Measurements from ENCODE around the gene TRIM73. TPM values are rescaled to one million over a fixed set of nuclear protein-coding genes. Genes with fewer than 3 reads are reported as not detected.
"Not testable (repeated sequence)": the region's sequence is repeated elsewhere in the genome, so short reads cannot be mapped to it uniquely, and the experiment has no call there.

Gene TRIM73
- total RNA-seq = 0.35 and 1.2 TPM in 2 replicates

- DNase-seq (ENCODE audit: low read depth) = not testable (repeated sequence)
Measured at GRCh38 chr7:75395329-75395728, at the start of gene TRIM73. Gene TRIM73, plus strand, starts transcription at chr7:75395629. Its CDS starts 3,305 bp downstream, at chr7:75398934.

- not testable (repeated sequence) for DNase-seq (ENCODE audit: low read depth)
Measured at GRCh38 chr7:75358671-75359541, 36.5 kb upstream of the TRIM73 start.

DNA sequence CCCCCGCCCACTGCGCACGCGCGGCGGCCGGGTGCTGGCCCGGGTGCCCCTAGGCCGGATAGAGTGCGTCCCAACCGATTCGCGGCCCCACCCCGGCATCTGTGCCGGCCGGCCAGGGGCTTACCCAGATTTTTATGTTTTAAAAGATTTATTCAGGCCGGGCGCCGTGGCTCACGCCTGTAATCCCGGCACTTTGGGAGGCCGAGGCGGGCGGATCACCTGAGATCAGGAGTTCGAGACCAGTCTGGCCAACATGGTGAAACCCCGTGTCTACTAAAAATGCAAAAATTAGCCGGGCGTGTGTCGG lies 35.9 kb upstream of the TRIM73 start:
- not testable (repeated sequence) for DNase-seq (ENCODE audit: low read depth)

DNA sequence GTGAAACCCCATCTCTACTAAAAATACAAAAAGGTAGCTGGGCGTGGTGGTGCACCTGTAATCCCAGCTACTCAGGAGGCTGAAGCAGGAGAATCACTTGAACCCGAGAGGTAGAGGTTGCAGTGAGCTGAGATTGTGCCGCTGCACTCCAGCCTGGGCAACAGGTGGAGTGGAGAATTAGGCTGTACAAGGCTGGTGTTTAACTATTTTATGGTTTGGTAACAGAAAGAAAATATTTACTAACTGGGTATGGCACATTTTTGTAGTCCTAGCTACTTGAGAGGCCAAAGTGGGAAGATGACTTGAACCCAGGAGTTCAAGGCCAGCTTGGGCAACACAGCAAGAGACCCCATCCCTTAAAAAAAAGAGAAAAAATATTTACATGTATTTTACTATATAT lies 31.4 kb upstream of the TRIM73 start:
- DNase-seq (ENCODE audit: low read depth) = not testable (repeated sequence)

DNA sequence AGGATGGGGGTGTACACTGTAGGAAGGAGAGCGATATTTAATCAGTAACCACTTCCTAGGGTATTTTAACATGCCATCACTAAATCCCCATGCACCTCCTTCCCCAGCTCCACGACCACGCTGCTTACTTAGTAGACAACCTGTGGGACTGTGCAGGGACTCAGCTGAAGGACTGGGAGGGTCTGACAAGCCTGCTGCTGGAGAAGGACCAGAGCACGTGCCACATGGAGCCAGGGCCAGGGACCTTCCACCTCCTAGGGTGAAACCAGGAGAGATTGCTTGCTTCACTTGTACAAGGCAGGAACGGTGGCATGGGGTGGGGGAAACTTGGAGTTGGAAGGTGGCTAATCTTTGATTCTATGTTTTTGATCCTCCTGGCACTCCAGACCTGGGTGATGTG lies 28.8 kb upstream of the TRIM73 start:
- not testable (repeated sequence) for DNase-seq (ENCODE audit: low read depth)

- DNase-seq (ENCODE audit: low read depth) = not testable (repeated sequence)
Measured at GRCh38 chr7:75367313-75367712, 28.1 kb upstream of the TRIM73 start.

DNA sequence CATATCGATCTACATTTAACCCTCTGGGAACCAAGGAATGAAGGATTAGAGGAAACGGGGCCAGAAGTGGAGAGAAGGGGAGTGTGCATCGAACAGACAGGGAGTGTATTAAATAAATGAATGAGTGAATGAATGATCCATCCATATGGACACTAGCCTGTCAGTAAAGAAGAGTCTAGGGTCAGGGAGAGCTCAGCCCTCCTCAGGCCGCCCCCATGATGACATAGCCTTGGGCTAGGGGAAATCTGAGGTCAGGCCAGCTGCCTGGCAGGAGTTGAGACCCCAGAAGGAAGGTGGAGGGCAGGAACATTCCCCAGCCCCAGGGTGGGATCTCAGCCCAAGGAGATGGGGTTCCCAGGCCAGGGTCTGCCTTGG lies 21.3 kb upstream of the TRIM73 start:
- DNase-seq (ENCODE audit: low read depth) = not testable (repeated sequence)

DNA sequence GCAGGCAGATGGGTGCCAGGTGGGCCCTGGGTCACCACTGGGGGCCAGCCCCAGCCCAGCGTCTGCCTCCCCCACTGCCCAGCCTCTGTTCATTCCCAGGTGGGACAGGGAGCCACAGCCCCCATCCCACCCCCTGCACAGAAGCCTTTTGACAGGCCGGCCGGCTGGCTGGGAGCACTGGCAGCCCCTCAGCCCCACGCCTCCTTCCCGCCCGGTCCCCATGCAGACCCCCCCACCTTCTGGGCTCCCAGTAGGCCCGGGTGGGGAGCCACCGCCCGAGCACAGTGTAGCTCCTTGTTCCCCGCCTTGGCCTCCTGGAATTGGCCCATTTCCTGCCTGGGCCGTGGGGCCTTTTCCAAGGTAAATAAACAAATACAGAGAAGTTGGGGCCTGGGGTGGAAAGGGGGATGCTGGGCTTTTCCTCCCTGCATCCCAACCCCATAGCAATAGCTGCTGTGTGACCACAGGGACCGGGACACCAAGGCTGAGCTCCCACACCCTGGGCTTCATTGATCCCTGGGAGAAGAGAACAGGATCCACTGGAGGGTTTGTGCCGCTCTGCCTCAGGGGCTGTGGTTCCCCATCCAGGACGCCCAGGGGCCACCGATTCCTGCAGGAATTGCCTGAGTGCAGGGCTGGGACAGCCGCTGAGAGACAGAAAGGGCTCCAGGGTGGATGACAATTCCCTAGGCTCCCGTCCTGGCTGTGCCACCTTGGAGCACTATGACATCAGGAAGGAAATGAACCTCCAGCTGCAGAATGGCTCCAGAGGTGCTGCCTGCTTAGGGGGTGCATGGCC lies 20.7 kb upstream of the TRIM73 start:
- DNase-seq (ENCODE audit: low read depth) = not testable (repeated sequence)

GRCh38 chr7:75393194-75393593 lies 2.2 kb upstream of the TRIM73 start:
- not testable (repeated sequence) for DNase-seq (ENCODE audit: low read depth)

DNA sequence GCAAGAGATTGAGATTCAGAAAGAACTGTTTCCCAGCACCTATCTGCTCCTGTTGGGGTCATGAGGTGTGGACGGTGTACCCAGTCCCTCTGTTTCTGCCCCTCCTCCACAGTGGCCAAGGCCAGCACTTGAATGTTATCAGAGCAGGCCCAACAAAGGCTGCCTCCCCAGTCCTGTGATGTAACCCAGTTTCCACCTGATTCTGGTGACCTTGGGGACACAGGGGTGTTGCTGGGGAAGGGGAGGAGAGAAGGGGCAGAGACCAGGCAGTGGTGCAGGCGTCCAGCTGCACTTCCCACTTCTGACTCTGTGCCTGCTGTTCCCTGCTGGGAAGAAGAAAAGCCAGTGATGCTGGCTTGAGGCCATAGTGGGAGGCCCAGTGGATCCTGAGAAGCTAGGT lies 2.4 kb downstream of the TRIM73 start:
- not testable (repeated sequence) for DNase-seq (ENCODE audit: low read depth)

DNA sequence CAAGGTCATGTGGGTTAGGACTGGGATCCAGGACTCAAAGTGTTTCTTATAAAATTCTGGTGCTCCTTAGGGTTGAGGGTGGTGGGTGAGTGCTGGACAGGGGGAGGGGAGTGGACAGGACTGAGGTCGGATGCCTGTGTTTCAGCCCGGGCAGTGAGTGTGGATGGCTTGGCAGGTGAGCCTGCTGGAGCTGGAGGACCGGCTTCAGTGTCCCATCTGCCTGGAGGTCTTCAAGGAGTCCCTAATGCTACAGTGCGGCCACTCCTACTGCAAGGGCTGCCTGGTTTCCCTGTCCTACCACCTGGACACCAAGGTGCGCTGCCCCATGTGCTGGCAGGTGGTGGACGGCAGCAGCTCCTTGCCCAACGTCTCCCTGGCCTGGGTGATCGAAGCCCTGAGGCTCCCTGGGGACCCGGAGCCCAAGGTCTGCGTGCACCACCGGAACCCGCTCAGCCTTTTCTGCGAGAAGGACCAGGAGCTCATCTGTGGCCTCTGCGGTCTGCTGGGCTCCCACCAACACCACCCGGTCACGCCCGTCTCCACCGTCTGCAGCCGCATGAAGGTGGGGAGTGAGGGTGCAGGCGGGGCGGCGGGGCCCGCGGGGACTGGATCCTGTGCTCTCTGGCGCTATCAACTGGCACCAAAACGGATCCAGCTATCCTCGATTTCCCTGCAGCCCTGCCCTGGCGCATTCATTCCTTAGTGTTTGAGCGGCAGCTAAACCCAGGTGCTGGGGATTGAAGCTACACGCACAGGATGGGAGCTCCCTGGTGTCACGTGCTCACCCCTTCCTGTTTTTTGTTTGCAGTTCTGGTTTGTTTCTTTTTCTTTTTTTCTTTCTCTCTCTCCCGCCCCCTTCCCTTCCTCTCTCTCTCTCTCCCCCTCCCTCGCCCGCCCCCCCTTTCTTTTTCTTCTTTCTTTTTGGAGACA lies 3.6 kb downstream of the TRIM73 start:
- not testable (repeated sequence) for DNase-seq (ENCODE audit: low read depth)

DNA sequence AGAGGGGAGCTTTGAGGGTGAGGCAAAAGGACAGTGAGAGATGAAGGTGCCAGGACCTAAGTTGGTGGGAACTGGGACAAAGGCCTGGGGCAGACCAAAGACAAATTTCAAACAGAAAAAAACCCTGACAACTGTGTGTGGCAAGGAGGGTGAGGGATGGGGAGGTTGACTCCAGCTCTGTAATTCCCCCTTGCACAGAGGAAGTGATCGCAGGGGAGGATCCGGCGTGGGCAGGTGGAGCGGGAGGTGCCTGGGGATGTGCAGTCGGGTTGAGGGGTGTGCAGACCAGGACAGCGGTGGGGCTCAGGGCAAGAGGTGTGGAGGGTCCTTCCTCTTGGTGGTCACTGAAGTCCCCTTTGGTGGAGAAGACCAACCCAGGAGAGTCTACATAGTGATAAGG lies 5.1 kb downstream of the TRIM73 start:
- not testable (repeated sequence) for DNase-seq (ENCODE audit: low read depth)

GRCh38 chr7:75403455-75404443 lies 8.3 kb downstream of the TRIM73 start:
- DNase-seq (ENCODE audit: low read depth) = not testable (repeated sequence)

DNA sequence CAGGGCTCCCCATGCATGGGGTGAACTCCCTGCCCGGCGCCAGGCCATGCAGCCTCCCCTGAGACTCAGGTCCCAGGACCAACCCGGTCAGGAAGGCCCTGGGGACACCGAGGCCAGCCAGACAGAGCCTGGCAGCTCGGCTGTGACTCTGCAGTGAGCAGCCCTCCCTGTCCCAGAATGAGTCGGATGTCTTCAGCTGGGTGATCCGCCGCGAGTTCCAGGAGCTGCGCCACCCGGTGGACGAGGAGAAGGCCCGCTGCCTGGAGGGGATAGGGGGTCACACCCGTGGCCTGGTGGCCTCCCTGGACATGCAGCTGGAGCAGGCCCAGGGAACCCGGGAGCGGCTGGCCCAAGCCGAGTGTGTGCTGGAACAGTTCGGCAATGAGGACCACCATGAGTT lies 9.2 kb downstream of the TRIM73 start:
- DNase-seq (ENCODE audit: low read depth) = not testable (repeated sequence)

DNA sequence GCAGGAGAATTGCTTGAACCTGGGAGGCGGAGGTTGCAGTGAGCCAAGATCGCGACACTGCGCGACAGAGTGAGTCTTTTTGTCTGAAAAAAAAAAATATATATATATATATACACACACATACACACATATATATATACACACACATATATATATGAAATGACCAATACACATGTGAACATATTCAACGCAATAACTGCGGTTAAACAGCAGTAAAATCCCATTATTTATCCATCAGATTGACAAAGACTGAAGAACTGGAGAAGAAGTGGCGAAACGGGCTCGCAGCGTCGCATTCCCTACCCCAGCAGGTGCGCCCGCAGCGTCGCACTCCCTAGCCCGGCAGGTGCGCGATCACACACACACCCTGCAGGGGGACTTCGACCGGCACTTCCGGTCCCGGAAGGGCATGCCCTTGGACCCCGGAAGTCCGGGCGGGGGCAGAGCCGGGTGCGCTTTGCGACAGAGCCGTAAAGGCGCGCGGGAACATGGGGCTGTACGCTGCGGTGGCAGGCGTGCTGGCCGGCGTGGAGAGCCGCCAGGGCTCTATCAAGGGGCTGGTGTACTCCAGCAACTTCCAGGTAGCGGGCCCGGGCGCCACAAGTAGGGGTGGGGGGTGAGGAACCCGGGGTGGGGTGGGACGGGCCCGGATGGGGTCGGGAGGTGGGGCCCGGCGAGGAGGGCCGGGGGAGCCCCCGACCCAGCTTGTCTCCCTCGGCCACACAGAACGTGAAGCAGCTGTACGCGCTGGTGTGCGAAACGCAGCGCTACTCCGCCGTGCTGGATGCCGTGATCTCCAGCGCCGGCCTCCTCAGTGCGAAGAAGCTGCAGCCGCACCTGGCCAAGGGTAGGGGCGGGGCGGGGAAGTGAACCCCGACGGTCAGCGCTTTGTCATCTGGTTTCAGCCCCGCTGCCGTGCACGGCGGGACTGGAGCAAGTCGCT lies 14.7 kb downstream of the TRIM73 start:
- DNase-seq (ENCODE audit: low read depth) = not testable (repeated sequence)

- DNase-seq (ENCODE audit: low read depth) = not testable (repeated sequence)
Measured at GRCh38 chr7:75410823-75411173, 15.4 kb downstream of the TRIM73 start.

- DNase-seq (ENCODE audit: low read depth) = not testable (repeated sequence)
Measured at GRCh38 chr7:75414204-75414603, 18.8 kb downstream of the TRIM73 start.

DNA sequence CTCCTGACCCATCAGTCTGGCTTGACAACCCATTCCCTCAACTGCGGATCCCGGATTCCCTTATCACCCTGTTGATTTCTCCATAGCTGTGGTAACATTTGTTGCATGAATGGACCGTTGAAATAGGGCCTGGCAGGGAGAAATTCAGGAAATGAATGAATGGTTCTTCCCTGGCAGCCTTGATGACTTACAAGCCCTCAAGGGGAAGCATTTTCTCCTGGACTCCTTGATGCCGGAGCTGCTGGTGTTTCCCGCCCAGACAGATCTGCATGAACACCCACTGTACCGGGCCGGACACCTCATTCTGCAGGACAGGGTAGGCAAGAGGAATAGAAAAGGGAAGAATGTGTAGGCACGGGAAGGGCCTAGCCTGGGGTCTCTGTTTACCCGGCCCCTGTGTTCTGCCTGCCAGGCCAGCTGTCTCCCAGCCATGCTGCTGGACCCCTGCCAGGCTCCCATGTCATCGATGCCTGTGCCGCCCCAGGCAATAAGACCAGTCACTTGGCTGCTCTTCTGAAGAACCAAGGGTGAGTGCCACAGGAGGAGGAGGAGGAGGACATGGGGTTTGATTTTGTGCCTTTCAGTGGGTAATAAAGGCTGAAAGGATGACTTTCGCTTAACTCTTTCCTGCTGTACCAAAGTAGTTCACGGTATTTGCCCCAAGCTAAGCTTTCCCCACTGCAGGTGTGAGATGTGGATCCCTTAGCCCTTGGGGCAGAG lies 19.4 kb downstream of the TRIM73 start:
- DNase-seq (ENCODE audit: low read depth) = peak; percentile 8

GRCh38 chr7:75415428-75415817 lies 20.0 kb downstream of the TRIM73 start:
- not testable (repeated sequence) for DNase-seq (ENCODE audit: low read depth)
